ENCODE measurements around the gene M1AP.
A peak's percentile ranks its signal among the peaks of the same experiment; 100 is the strongest.

M1AP gene

DNA sequence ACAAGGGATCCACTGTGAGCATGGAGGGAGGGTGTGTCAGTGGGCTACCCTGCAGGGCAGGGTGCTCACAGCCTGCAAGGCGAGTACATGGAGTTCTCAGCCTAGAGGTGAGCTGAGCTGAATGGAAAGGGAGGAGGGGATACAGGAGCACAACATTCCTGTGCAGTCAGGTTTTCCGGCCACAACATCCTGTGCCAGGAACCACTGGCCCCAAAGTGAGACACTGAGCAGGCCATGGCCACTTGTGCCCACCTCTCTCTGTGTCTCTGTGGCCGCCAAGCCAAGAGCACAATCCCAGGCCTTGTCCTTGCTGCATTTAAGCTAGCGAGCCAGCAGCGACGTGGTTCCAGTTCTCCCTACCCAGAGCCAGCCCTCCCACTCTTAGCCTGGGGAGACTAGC is 87.5 kb downstream of the M1AP start:
- no peak overlapping the region for H3K4me3 ChIP-seq
- no peak overlapping the region for H3K27ac ChIP-seq
- DNase-seq (ENCODE audit: low spot score) = peak; percentile 62
- TF ChIP-seq, protein P1, sequence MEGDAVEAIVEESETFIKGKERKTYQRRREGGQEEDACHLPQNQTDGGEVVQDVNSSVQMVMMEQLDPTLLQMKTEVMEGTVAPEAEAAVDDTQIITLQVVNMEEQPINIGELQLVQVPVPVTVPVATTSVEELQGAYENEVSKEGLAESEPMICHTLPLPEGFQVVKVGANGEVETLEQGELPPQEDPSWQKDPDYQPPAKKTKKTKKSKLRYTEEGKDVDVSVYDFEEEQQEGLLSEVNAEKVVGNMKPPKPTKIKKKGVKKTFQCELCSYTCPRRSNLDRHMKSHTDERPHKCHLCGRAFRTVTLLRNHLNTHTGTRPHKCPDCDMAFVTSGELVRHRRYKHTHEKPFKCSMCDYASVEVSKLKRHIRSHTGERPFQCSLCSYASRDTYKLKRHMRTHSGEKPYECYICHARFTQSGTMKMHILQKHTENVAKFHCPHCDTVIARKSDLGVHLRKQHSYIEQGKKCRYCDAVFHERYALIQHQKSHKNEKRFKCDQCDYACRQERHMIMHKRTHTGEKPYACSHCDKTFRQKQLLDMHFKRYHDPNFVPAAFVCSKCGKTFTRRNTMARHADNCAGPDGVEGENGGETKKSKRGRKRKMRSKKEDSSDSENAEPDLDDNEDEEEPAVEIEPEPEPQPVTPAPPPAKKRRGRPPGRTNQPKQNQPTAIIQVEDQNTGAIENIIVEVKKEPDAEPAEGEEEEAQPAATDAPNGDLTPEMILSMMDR (IDR thresholded peaks at IDR 0.05) = no peak

DNA sequence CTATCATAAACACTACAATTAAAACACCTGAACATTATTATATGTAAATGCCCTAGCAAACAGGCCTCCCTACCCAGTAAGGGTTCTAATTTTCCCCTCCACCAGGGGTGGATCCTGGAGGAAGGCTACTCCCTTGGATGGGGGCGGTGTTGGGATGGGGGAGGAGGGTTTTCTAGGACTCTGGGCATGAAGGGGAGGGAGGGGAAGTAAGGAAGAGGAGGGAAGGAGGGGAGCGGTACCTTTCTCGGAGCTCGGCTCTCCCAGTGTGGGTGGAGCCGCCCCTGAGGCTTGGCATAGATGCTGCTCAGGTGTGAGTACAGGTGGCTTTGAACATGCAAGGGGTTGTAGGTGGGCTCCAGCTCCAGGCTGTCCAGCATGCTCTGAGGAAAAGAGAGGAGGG is 88.2 kb downstream of the M1AP start:
- TF ChIP-seq, protein P1 (IDR thresholded peaks at IDR 0.05) = no peak
- H3K4me3 ChIP-seq = no peak overlapping the region
- no peak overlapping the region for H3K27ac ChIP-seq
- DNase-seq (ENCODE audit: low spot score) = peak; percentile 43

DNA sequence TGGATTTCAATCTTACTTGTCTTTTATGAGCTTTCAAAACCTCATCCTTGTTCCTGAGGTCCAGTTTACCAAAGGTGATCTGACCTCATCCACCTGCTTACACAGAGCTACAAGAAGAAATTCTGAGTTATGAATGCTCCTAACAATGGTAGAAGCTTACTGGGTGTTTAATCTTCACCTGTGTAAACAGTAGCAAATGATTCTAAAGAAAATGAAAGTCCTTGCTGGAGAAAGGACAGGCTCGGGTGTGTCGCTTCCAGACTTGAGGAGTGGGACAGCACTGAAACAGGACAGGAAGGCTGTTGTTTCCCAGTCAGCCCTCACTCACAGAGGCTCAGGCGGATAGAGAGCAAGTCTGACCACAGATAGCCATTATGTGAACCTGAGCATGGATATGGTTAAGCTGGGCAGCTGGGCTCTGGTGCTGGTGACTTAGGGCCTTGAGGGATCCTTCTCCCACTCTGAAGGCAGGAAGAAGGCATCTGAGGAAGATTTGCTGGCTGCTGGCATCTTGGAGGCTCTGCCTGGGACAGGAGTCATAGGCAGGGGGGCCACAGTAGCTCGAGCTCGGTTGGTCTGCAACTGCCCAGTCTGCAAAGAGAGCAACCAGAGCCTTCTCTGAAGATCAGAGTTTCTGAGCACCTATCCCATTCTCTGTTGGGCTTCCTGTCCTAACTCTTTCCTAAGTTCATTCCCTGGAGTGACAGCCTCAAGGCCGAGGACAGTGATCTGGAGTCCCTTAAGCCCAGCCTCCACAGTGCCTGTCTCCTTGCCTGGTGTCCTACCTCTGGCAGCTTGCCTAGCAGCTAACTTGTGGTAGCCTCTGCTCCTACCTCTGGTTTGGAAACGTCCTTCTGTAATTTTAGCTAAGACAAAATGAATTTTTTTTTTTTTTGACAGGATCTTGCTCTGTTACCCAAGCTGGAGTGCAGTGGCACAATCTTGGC is 89.6 kb downstream of the M1AP start:
- Histone ChIP-seq H3K4me3 (no peak overlapping the region), H3K27ac (no peak overlapping the region)
- TF ChIP-seq, protein P1 (IDR thresholded peaks at IDR 0.05) = no peak
- DNase-seq (ENCODE audit: low spot score) = peak; percentile 61

DNA sequence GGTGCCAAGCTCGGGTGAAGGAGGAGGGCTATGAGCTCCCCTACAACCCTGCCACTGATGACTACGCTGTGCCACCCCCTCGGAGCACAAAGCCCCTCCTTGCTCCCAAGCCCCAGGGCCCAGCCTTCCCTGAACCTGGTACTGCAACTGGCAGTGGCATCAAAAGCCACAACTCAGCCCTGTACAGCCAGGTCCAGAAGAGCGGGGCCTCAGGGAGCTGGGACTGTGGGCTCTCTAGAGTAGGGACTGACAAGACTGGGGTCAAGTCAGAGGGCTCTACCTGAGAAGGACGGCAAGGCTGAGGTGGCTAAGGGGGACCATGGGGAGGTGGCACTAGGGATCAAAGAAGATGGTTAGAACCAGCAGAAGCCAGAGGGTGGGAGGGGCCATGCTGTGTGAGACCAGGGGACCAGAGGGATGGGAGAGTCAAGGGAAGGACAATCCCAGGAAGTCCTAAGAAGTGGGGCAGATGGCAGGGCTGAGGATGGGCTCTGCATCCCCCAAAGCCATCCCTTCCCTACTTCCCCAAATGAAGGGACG is 91.2 kb downstream of the M1AP start:
- TF ChIP-seq, protein P1 (IDR thresholded peaks at IDR 0.05) = no peak
- H3K27ac ChIP-seq = no peak overlapping the region
- peak; percentile 72 for DNase-seq (ENCODE audit: low spot score)
- no peak overlapping the region for H3K4me3 ChIP-seq

DNA sequence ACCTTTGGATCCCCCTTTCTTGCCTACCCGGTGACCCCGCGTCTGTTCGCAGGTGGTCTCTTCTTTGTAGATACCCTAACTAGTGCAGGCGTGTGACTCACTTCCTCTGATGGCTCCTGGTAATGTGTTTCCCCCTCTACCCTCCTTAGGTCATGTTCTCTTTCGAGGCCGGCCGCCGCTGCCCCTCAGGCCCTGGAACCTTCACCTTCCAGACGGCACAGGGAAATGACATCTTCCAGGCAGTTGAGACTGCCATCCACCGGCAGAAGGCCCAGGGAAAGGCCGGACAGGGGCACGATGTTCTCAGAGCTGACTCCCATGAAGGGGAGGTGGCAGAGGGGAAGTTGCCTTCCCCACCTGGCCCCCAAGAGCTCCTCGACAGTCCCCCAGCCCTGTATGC is 92.0 kb downstream of the M1AP start:
- DNase-seq (ENCODE audit: low spot score) = peak; percentile 71
- TF ChIP-seq, protein P1 (IDR thresholded peaks at IDR 0.05) = no peak
- peak overlapping the region; percentile 98 for H3K4me3 ChIP-seq
- peak overlapping the region in 1 of 2 donors; percentile 99 for H3K27ac ChIP-seq

DNA sequence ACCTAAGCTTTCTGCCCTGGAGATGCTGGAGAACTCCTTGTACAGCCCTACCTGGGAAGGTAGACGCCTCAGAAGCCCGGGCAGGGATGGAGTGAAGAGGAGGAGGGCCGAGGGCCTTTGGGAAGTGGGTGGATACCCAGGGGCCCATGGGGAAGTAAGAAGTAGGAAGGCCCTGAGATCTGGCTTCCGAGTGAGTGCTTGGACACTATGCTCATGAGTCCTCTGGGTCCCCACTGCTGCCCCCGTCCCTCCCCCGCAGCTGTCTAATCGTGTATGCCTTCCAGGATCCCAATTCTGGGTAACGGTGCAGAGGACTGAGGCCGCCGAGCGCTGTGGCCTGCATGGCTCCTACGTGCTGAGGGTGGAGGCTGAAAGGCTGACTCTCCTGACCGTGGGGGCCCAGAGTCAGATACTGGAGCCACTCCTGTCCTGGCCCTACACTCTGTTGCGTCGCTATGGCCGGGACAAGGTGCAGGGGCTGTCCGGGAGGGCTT is 92.5 kb downstream of the M1AP start:
- Histone ChIP-seq H3K4me3 (peak overlapping the region; percentile 98), H3K27ac (peak overlapping the region in 1 of 2 donors; percentile 99)
- peak; percentile 76 for DNase-seq (ENCODE audit: low spot score)
- TF ChIP-seq, protein P1 (IDR thresholded peaks at IDR 0.05) = no peak

Measured in coronary artery (tissue), 2 donors.